IMR-90 (cell line): ENCODE results near the gene MYO9A. TPM values are rescaled to one million over a fixed set of nuclear protein-coding genes. Genes with fewer than 3 reads are reported as not detected.

Source experiments
- ATAC-seq: fragments of 200-7000 bp; cut with Tn5 transposase; 2 replicates; pipeline ENCODE4 v1.9.1; 2020; ENCODE audit warnings: low read depth, mild to moderate bottlenecking, moderate library complexity
- BruUV-seq: library from RNA; stranded (reverse); fragments of 400-500 nt; replicated peaks from 2 replicates; lab custom pipeline; 2021; lab: Mats Ljungman, UMichigan
- CTCF ChIA-PET: fragments of 300-600 bp; formaldehyde crosslinking; extraction: SDS; loops from one replicate; lab custom pipeline; 2021; ENCODE audit warnings: antibody characterized with exemption; lab: Yijun Ruan, JAX
- POLR2A ChIA-PET: fragments of 300-600 bp; sonication (Branson Sonifier 250); formaldehyde crosslinking; loops from one replicate; lab custom pipeline; 2022; ENCODE audit warnings: antibody characterized with exemption; ENCODE audit not compliant: unreplicated experiment; lab: Charles Lee
- DNase-seq: peaks from one replicate; pipeline ENCODE4 v3.0.0; 2013
- H2AFZ ChIP-seq: replicated peaks from 2 replicates; pipeline ENCODE3; 2013; ENCODE audit warnings: low read length, mild to moderate bottlenecking; ENCODE audit not compliant: poor library complexity
- H2AK5ac ChIP-seq: 2 replicates; pipeline ENCODE4 v1.6.1; 2013; ENCODE audit warnings: low read depth, low read length, inconsistent platforms
- H2AK9ac ChIP-seq: replicated peaks from 2 replicates; pipeline ENCODE3; 2013; ENCODE audit warnings: mild to moderate bottlenecking, low read depth, low read length, moderate library complexity; ENCODE audit not compliant: poor library complexity
- H2BK120ac ChIP-seq: 2 replicates; pipeline ENCODE4 v1.6.1; 2013; ENCODE audit warnings: low read depth, low read length, inconsistent platforms
- H2BK15ac ChIP-seq: 3 replicates; pipeline ENCODE4 v1.6.1; 2013; ENCODE audit warnings: low read depth, low read length, inconsistent platforms
- H2BK20ac ChIP-seq: 2 replicates; pipeline ENCODE4 v1.6.1; 2013; ENCODE audit warnings: low read depth, mild to moderate bottlenecking, inconsistent platforms, low read length, moderate library complexity
- H2BK5ac ChIP-seq: 2 replicates; pipeline ENCODE4 v1.6.1; 2013; ENCODE audit warnings: mild to moderate bottlenecking, low read depth, low read length, inconsistent platforms; ENCODE audit not compliant: poor library complexity, severe bottlenecking
- H3K14ac ChIP-seq: replicated peaks from 2 replicates; pipeline ENCODE4 v1.6.1; 2013; ENCODE audit warnings: low read depth, low read length, inconsistent platforms
- H3K18ac ChIP-seq: 2 replicates; pipeline ENCODE4 v1.6.1; 2013; ENCODE audit warnings: low read depth, low read length, control low read depth
- H3K23ac ChIP-seq: 2 replicates; pipeline ENCODE4 v1.6.1; 2013; ENCODE audit warnings: low read depth, low read length, inconsistent platforms
- H3K27ac ChIP-seq: 2 replicates; pipeline ENCODE4 v1.5.1; 2013; ENCODE audit warnings: mild to moderate bottlenecking, control low read depth, low read length; ENCODE audit not compliant: insufficient read depth
- H3K27me3 ChIP-seq: 2 replicates; pipeline ENCODE4 v1.6.1; 2013; ENCODE audit warnings: low read length; ENCODE audit not compliant: control insufficient read depth, insufficient read depth
- H3K36me3 ChIP-seq: 2 replicates; pipeline ENCODE4 v1.6.1; 2013; ENCODE audit warnings: low read length, mixed read lengths; ENCODE audit not compliant: control insufficient read depth, insufficient read depth
- H3K4ac ChIP-seq: 2 replicates; pipeline ENCODE4 v1.6.1; 2013; ENCODE audit warnings: low read depth, low read length, inconsistent platforms
- H3K4me1 ChIP-seq: 2 replicates; pipeline ENCODE4 v1.6.1; 2013; ENCODE audit warnings: low read length, mixed read lengths; ENCODE audit not compliant: control insufficient read depth, insufficient read depth
- H3K4me2 ChIP-seq: 2 replicates; pipeline ENCODE4 v1.6.1; 2013; ENCODE audit warnings: low read depth, mild to moderate bottlenecking, control low read depth, low read length, moderate library complexity
- H3K4me3 ChIP-seq: 2 replicates; pipeline ENCODE4 v1.5.1; 2013; ENCODE audit warnings: low read depth, mild to moderate bottlenecking, control low read depth, low read length, moderate library complexity; ENCODE audit not compliant: insufficient read depth
- H3K56ac ChIP-seq: 2 replicates; pipeline ENCODE4 v1.6.1; 2013; ENCODE audit warnings: low read length, inconsistent platforms; ENCODE audit not compliant: insufficient read depth; ENCODE audit errors: extremely low read depth
- H3K79me1 ChIP-seq, 2 experiments: 2 replicates each; pipeline ENCODE4 v1.6.1; 2013; ENCODE audit warnings: low read length in 2 of 2, inconsistent platforms in 1 of 2, low read depth in 1 of 2
- H3K9ac ChIP-seq: 2 replicates; pipeline ENCODE4 v1.6.1; 2013; ENCODE audit warnings: low read depth, low read length, control low read depth
- H3K9me1 ChIP-seq: 2 replicates; pipeline ENCODE4 v1.6.1; 2013; ENCODE audit warnings: low read length, inconsistent platforms; ENCODE audit not compliant: insufficient read depth
- H3K9me3 ChIP-seq: 2 replicates; pipeline ENCODE4 v1.6.1; 2013; ENCODE audit warnings: low read length; ENCODE audit not compliant: control insufficient read depth, insufficient read depth
- H4K20me1 ChIP-seq: 2 replicates; pipeline ENCODE4 v1.6.1; 2013; ENCODE audit warnings: low read length, inconsistent platforms; ENCODE audit not compliant: insufficient read depth
- H4K5ac ChIP-seq: 2 replicates; pipeline ENCODE4 v1.6.1; 2013; ENCODE audit warnings: mild to moderate bottlenecking, low read depth, low read length, control low read depth
- H4K8ac ChIP-seq, 2 experiments: 2 replicates each; pipeline ENCODE4 v1.6.1; 2013; ENCODE audit warnings: low read depth in 2 of 2, low read length in 2 of 2, control low read depth in 1 of 2, inconsistent platforms in 1 of 2
- H4K91ac ChIP-seq: 2 replicates; pipeline ENCODE4 v1.6.1; 2013; ENCODE audit warnings: low read depth, low read length, inconsistent platforms; ENCODE audit not compliant: insufficient read depth
- FOS ChIP-seq: fragments of 150-350 bp; IDR thresholded peaks from 2 replicates; pipeline ENCODE4 v1.6.1; 2016; ENCODE audit warnings: low read depth, low read length
- MAFK ChIP-seq: IDR thresholded peaks from 2 replicates; pipeline ENCODE4 v1.6.1; 2012; ENCODE audit warnings: low read depth, low read length, improper control_type of control experiment
- RFX5 ChIP-seq: IDR thresholded peaks from 2 replicates; pipeline ENCODE4 v1.8.0; 2012; ENCODE audit warnings: low read depth, mild to moderate bottlenecking, low read length, moderate library complexity
- WGBS, 2 experiments: methylation state at CpG; one replicate each; pipeline versions ENCODE4 v1.1.5 to v1.1.7; 2013; ENCODE audit warnings: missing lambda C conversion rate in 2 of 2; ENCODE audit not compliant: insufficient read length in 1 of 2; ENCODE audit errors: extremely low coverage in 2 of 2; 5-methylcytosine and 5-hydroxymethylcytosine counted together
- dilution Hi-C: fragments of 300-500 bp; cut with HindIII; formaldehyde crosslinking; loops from one replicate; pipeline ENCODE4 v1.14.3; 2018; ENCODE audit warnings: low sequenced_read_pairs; ENCODE audit not compliant: unreplicated experiment
- in situ Hi-C: fragments of 300-500 bp; cut with MboI; formaldehyde crosslinking; loops from 3 replicates; pipeline ENCODE4 v1.14.3; 2019; ENCODE audit warnings: low sequenced_read_pairs, inconsistent platforms, mixed read lengths
- intact Hi-C: fragments of 100-400 bp; cut with micrococcal nuclease; formaldehyde crosslinking; loops from 2 replicates; pipeline ENCODE4 v1.10.0; 2022
- polyA plus RNA-seq, 3 experiments: library from polyadenylated mRNA; depleted of rRNA; stranded (reverse); fragments of >200 nt; gene quantifications; 2 replicates each; pipeline ENCODE4 v1.2.3, GENCODE V29; 2012; ENCODE audit warnings: low replicate concordance in 1 of 3
- total RNA-seq: library from RNA; depleted of rRNA; stranded (reverse); fragments of >200 nt; gene quantifications from 2 replicates; pipeline ENCODE4 v1.2.3, GENCODE V29; 2012

The MYO9A gene
- total and polyA plus RNA-seq, 2 of the 4 experiments (the other 2 are of a cell fraction) = 6.0 to 49.5 TPM

- in situ Hi-C loops = no loop called here
- CTCF ChIA-PET = no interaction called here
Observed at GRCh38 chr15:71844916-71845315, 273.0 kb downstream of the MYO9A start.

More at GRCh38 chr15:71844916-71845315, 273.0 kb downstream of the MYO9A start:
- Histone ChIP-seq H3K36me3 (peaks cover 11% of the 10 kb centered on the region), H3K4me2 (no peak overlapping the region), H3K9ac (no peak overlapping the region), H3K9me1 (no peaks in the 10 kb centered on the region), H3K56ac (no peak overlapping the region), H3K4ac (no peak overlapping the region), H2BK15ac (no peak overlapping the region), H3K9me3 (no peaks in the 10 kb centered on the region), H3K18ac (no peak overlapping the region), H3K14ac (no peak overlapping the region), H3K4me1 (no peaks in the 10 kb centered on the region), H4K91ac (no peak overlapping the region), H2AK9ac (no peak overlapping the region), H4K20me1 (no peaks in the 10 kb centered on the region), H4K5ac (no peak overlapping the region), H2BK120ac (no peak overlapping the region), H3K27me3 (no peaks in the 10 kb centered on the region), H3K23ac (no peak overlapping the region), H3K79me1 (no peaks in the 10 kb centered on the region), H3K4me3 (no peak overlapping the region), H2BK5ac (no peak overlapping the region), H4K8ac (no peak overlapping the region), H2AFZ (no peak overlapping the region), H3K27ac (no peak overlapping the region), H2BK20ac (no peak overlapping the region), H2AK5ac (no peak overlapping the region)
- BruUV-seq = no TSS peak
- dilution Hi-C loops (no loop called here), intact Hi-C loops (loop anchor here (10.0 kb wide), 1 partner anchor 310 kb away; no protein-coding TSS in a partner anchor)
- ATAC-seq (no peak), DNase-seq (no peak)
- no CpG with 5 or more reads among the region's 2 CpGs for WGBS, 2 experiments
- TF ChIP-seq FOS (no peak), RFX5 (no peak), MAFK (no peak)
- POLR2A ChIA-PET = no interaction called here
